Panc1 (cell line): ENCODE results near the gene APEH. TPM values are rescaled to one million over a fixed set of nuclear protein-coding genes. Genes with fewer than 3 reads are reported as not detected.
A peak's percentile ranks its signal among the peaks of the same experiment; 100 is the strongest.

ENCODE experiments used
- ATAC-seq: fragments of 200-7000 bp; cut with Tn5 transposase; 2 replicates; pipeline ENCODE4 v1.9.1; 2020; ENCODE audit warnings: mild to moderate bottlenecking, moderate library complexity
- BruUV-seq: library from RNA; stranded (reverse); fragments of 400-500 nt; replicated peaks from 2 replicates; lab custom pipeline; 2021; lab: Mats Ljungman, UMichigan
- CTCF ChIA-PET: fragments of 300-600 bp; sonication (Branson Sonifier 250); formaldehyde crosslinking; loops from one replicate; lab custom pipeline; 2022; ENCODE audit warnings: antibody characterized with exemption; lab: Charles Lee
- POLR2A ChIA-PET: fragments of 300-600 bp; sonication (Branson Sonifier 250); formaldehyde crosslinking; loops from one replicate; lab custom pipeline; 2022; ENCODE audit warnings: antibody characterized with exemption; lab: Charles Lee
- DNase-seq: peaks from one replicate; pipeline ENCODE4 v3.0.0-alpha.2; 2010; ENCODE audit warnings: low read depth, low spot score
- H3K27ac ChIP-seq: 2 replicates; pipeline ENCODE4 v1.5.1; 2011; ENCODE audit warnings: mild to moderate bottlenecking, low read length, inconsistent platforms
- H3K27me3 ChIP-seq: fragments of 200-500 bp; sonication (Bioruptor generic); 2 replicates; pipeline ENCODE4 v1.6.0; 2014; ENCODE audit warnings: low read length, inconsistent platforms; ENCODE audit not compliant: control insufficient read depth, insufficient read depth
- H3K36me3 ChIP-seq: fragments of 200-500 bp; sonication (Bioruptor generic); 2 replicates; pipeline ENCODE4 v1.5.1; 2014; ENCODE audit warnings: inconsistent platforms, mild to moderate bottlenecking, low read length, moderate library complexity; ENCODE audit not compliant: control insufficient read depth, insufficient read depth
- H3K4me1 ChIP-seq: 2 replicates; pipeline ENCODE4 v1.5.1; 2011; ENCODE audit warnings: inconsistent platforms, mild to moderate bottlenecking, low read length, moderate library complexity; ENCODE audit not compliant: control insufficient read depth, insufficient read depth
- H3K4me3 ChIP-seq, 2 experiments: 2 replicates each; pipeline ENCODE4 v1.5.1; 2011 to 2012; ENCODE audit warnings: low read depth in 2 of 2, low read length in 2 of 2, mild to moderate bottlenecking in 2 of 2, inconsistent platforms in 1 of 2, moderate library complexity in 1 of 2
- H3K9me3 ChIP-seq: fragments of 200-500 bp; sonication (Bioruptor generic); 2 replicates; pipeline ENCODE4 v1.5.1; 2014; ENCODE audit warnings: low read depth, mild to moderate bottlenecking, inconsistent platforms, low read length, moderate library complexity; ENCODE audit not compliant: control insufficient read depth, insufficient read depth
- CTCF ChIP-seq: fragments of 450-650 bp; IDR thresholded peaks from 2 replicates; pipeline ENCODE4 v1.5.1; 2017; ENCODE audit warnings: mild to moderate bottlenecking
- POLR2AphosphoS5 ChIP-seq: IDR thresholded peaks from 2 replicates; pipeline ENCODE4 v1.6.1; 2012; ENCODE audit warnings: mild to moderate bottlenecking, low read depth, low read length, moderate library complexity
- REST ChIP-seq, 2 experiments: IDR thresholded peaks; 2 replicates each; pipeline ENCODE4 v1.6.1; 2011 to 2012; ENCODE audit warnings: low read depth in 2 of 2, control low read depth in 1 of 2, low read length in 1 of 2, mild to moderate bottlenecking in 1 of 2, moderate library complexity in 1 of 2; ENCODE audit not compliant: insufficient read depth in 1 of 2
- SIN3A ChIP-seq: IDR thresholded peaks from 2 replicates; pipeline ENCODE4 v1.6.1; 2012; ENCODE audit warnings: low read depth, mild to moderate bottlenecking, low read length, moderate library complexity, borderline replicate concordance; ENCODE audit not compliant: insufficient read depth
- TCF7L2 ChIP-seq: IDR thresholded peaks from 2 replicates; pipeline ENCODE4 v1.6.1; 2011; ENCODE audit warnings: mild to moderate bottlenecking, low read depth, low read length, inconsistent platforms
- in situ Hi-C: cut with HindIII; loops from 2 replicates; pipeline ENCODE4 v1.10.0; 2016; ENCODE audit warnings: low sequenced_read_pairs, low pct_unique_long_range_greater_than_20kb
- intact Hi-C: fragments of 100-400 bp; cut with micrococcal nuclease; formaldehyde crosslinking; loops from one replicate; pipeline ENCODE4 v1.10.0; 2022; ENCODE audit not compliant: unreplicated experiment
- total RNA-seq: library from RNA; stranded (reverse); gene quantifications from one replicate; pipeline ENCODE4 v1.2.1, GENCODE V29; 2021; ENCODE audit not compliant: unreplicated experiment

Gene APEH
- total RNA-seq, 1 experiment from 2014 or later: 131 TPM

GRCh38 chr3:49674497-49674983, 389 bp downstream of the APEH start:
- no peak for DNase-seq

GRCh38 chr3:49675912-49676311, 1.8 kb downstream of the APEH start:
- TSS peak; percentile 69 for BruUV-seq
- POLR2A ChIA-PET: interaction anchor here (0.5 kb wide), 1 partner anchor 209 kb away, joined by 7 read pairs; no protein-coding TSS in a partner anchor

More at GRCh38 chr3:49674497-49674983, 389 bp downstream of the APEH start:
- peaks cover 4% of the 10 kb centered on the region for H3K4me1 ChIP-seq
- no peaks in the 10 kb centered on the region for H3K9me3 ChIP-seq
- ChIA-PET CTCF (no interaction called here), POLR2A (no interaction called here)
- BruUV-seq: no TSS peak
- peaks cover 4% of the 10 kb centered on the region for H3K36me3 ChIP-seq
- ATAC-seq: peak; percentile 27
- intact Hi-C loops: no loop called here
- in situ Hi-C loops: no loop called here
- TF ChIP-seq CTCF: no peak
- TF ChIP-seq SIN3A: no peak
- no peak for TF ChIP-seq TCF7L2
- no peak for TF ChIP-seq POLR2AphosphoS5
- TF ChIP-seq REST (IDR thresholded peaks at IDR 0.05; ENCODE audit: insufficient read depth in 1 of 2, low read depth in 2 of 2, low read length in 1 of 2): no peak
- H3K4me3 ChIP-seq: peak overlapping the region; percentile 54 to 85
- peak overlapping the region; percentile 94 for H3K27ac ChIP-seq
- no peaks in the 10 kb centered on the region for H3K27me3 ChIP-seq

More at GRCh38 chr3:49675912-49676311, 1.8 kb downstream of the APEH start:
- Histone ChIP-seq H3K4me1 (peaks cover 3% of the 10 kb centered on the region; the same call in 1 of the 2 replicates), H3K36me3 (peaks cover 4% of the 10 kb centered on the region), H3K27ac (no peak overlapping the region), H3K4me3 (no peak overlapping the region), H3K27me3 (no peaks in the 10 kb centered on the region), H3K9me3 (no peaks in the 10 kb centered on the region)
- DNase-seq (no peak), ATAC-seq (no peak)
- CTCF ChIA-PET: no interaction called here
- in situ Hi-C loops: no loop called here
- intact Hi-C loops: no loop called here
- TF ChIP-seq POLR2AphosphoS5 (no peak), CTCF (no peak), REST (IDR thresholded peaks at IDR 0.05; ENCODE audit: insufficient read depth in 1 of 2, low read depth in 2 of 2, low read length in 1 of 2) (no peak), SIN3A (no peak), TCF7L2 (no peak)
